ENCODE measurements around the gene ZNF385C. TPM values are rescaled to one million over a fixed set of nuclear protein-coding genes. Genes with fewer than 3 reads are reported as not detected.
A peak's percentile ranks its signal among the peaks of the same experiment; 100 is the strongest.

The ZNF385C gene
- total RNA-seq, 1 donor from 2014 or later = 2.7 TPM

DNA sequence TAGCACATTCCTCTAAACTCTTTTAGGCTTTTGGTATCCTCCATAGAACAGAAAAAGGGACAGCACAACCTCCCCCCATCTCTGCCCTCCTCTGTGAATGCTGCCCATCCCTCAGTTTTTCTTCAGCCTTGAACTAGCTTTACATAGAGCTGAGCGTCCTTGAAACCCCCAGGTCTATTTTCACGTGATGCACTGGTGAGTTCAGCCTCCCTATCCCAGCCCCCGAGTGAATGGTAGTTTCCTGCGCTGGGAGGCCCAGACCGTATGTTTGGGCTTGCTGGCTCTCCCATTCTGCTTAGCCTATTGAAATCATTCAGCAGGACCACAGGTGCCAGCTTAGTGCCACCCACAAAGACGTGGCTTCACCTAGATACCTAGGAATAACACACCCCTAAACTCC, 22.5 kb downstream of the ZNF385C start:
- Mint-ChIP-seq H3K9me3 (ENCODE audit: low read depth) (no peaks in the 10 kb centered on the region), H3K27ac (no peak overlapping the region), H3K4me3 (ENCODE audit: low read depth) (no peak overlapping the region), H3K27me3 (peaks cover 46% of the 10 kb centered on the region), H3K36me3 (ENCODE audit: insufficient read depth) (no peaks in the 10 kb centered on the region), H3K4me1 (ENCODE audit: low read depth) (peaks cover 1% of the 10 kb centered on the region)
- no peak for DNase-seq (ENCODE audit: low spot score, unreplicated experiment)
- TF ChIP-seq, protein P1, sequence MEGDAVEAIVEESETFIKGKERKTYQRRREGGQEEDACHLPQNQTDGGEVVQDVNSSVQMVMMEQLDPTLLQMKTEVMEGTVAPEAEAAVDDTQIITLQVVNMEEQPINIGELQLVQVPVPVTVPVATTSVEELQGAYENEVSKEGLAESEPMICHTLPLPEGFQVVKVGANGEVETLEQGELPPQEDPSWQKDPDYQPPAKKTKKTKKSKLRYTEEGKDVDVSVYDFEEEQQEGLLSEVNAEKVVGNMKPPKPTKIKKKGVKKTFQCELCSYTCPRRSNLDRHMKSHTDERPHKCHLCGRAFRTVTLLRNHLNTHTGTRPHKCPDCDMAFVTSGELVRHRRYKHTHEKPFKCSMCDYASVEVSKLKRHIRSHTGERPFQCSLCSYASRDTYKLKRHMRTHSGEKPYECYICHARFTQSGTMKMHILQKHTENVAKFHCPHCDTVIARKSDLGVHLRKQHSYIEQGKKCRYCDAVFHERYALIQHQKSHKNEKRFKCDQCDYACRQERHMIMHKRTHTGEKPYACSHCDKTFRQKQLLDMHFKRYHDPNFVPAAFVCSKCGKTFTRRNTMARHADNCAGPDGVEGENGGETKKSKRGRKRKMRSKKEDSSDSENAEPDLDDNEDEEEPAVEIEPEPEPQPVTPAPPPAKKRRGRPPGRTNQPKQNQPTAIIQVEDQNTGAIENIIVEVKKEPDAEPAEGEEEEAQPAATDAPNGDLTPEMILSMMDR (IDR thresholded peaks at IDR 0.05; ENCODE audit: unreplicated experiment) = no peak

DNA sequence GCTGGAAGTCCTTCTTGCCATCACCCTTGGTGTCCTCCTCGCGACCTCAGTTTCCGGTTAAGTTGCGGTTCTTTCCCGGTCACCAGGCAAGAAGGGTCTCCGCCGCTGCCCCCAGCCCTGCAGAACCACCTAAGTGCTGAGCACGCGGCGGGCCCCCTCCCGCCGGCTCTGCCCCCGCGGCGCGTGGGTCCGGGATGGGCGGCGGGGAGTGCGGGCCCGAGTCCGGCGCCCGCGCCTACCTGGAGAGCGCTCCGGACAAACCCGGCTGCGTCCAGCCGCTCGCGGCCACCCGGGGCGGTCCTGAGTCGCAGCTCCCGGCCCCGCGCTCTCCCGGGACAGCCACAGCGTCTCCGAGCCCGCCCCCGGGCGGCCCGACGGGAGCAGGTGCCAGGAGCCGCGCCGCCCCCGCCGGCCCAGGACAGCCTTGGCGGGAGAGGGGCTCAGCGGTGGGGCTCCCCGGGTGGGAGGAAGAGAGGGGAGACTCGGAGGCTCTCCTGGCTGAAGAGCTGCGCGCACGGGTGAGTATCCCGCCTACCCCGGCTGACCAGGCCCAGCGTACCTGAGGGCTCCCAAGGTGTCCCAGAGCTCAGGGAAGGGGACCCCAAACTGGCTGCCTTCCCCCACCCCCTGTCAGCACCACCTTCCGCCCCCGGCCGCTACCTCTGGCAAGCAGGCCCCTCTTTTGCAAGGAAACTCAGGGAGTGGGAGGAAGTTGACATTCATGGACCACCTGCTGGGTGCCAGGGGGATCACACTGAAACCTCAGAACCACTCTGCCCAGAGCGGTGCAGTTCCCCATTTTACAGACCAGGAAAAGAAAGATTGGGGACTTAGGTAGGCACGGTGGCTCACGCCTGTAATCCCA, 25.7 kb downstream of the ZNF385C start:
- H3K4me1 Mint-ChIP-seq (ENCODE audit: low read depth) = peaks cover 1% of the 10 kb centered on the region
- H3K27ac Mint-ChIP-seq = no peak overlapping the region
- no peaks in the 10 kb centered on the region for H3K36me3 Mint-ChIP-seq (ENCODE audit: insufficient read depth)
- H3K4me3 Mint-ChIP-seq (ENCODE audit: low read depth) = peak overlapping the region; percentile 53
- peak; percentile 46 for DNase-seq (ENCODE audit: low spot score, unreplicated experiment)
- peaks cover 48% of the 10 kb centered on the region for H3K27me3 Mint-ChIP-seq
- no peaks in the 10 kb centered on the region for H3K9me3 Mint-ChIP-seq (ENCODE audit: low read depth)
- TF ChIP-seq, protein P1 (IDR thresholded peaks at IDR 0.05; ENCODE audit: unreplicated experiment) = peak; percentile 37

DNA sequence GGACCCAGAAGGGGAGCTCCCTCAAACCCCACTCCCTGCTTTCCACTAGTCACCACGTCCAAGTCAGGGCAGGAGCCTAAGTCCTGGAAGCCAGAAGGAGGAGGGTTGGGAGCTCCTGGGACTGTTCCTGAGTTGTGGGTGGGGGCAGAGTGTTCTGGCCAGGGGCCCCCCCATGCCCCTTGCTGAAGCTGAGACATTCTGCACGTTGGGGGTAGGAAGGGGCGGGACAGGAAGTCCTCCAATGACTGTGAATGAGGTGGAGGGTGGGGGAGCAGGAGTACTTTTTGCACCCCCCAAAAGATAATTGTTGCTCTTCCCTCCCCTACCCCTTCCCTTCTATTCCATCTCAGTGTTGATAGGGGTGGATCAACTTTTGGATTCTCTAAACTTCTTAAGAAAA, 26.5 kb downstream of the ZNF385C start:
- Mint-ChIP-seq H3K4me3 (ENCODE audit: low read depth) (peak overlapping the region; percentile 33), H3K9me3 (ENCODE audit: low read depth) (no peaks in the 10 kb centered on the region), H3K27me3 (peaks cover 48% of the 10 kb centered on the region), H3K36me3 (ENCODE audit: insufficient read depth) (no peaks in the 10 kb centered on the region), H3K4me1 (ENCODE audit: low read depth) (peaks cover 1% of the 10 kb centered on the region), H3K27ac (no peak overlapping the region)
- TF ChIP-seq, protein P1 (IDR thresholded peaks at IDR 0.05; ENCODE audit: unreplicated experiment) = no peak
- no peak for DNase-seq (ENCODE audit: low spot score, unreplicated experiment)

DNA sequence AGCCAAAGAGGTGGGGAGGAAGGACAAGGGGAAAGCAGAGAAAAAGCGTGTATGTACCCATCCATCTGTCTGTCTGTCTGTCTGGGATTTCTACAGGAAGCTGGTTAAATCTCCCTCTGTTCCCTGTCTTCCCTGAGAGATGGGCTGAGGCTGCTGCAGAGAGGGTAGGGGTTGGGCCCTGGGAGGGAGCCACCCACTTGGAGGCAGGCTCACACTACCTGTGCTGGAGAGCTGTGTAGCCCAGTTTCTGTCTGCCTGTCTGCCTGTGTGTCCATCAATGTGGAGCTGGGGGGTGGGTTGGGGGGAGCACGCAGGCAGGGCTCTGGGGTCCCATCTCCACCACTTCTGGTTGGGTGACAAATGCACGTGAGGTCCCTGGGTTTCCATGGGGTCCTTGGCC, 29.3 kb downstream of the ZNF385C start:
- peaks cover 45% of the 10 kb centered on the region for H3K27me3 Mint-ChIP-seq
- H3K36me3 Mint-ChIP-seq (ENCODE audit: insufficient read depth) = no peaks in the 10 kb centered on the region
- H3K27ac Mint-ChIP-seq = no peak overlapping the region
- peaks cover 1% of the 10 kb centered on the region for H3K4me1 Mint-ChIP-seq (ENCODE audit: low read depth)
- H3K4me3 Mint-ChIP-seq (ENCODE audit: low read depth) = no peak overlapping the region
- H3K9me3 Mint-ChIP-seq (ENCODE audit: low read depth) = no peaks in the 10 kb centered on the region
- TF ChIP-seq, protein P1 (IDR thresholded peaks at IDR 0.05; ENCODE audit: unreplicated experiment) = no peak
- DNase-seq (ENCODE audit: low spot score, unreplicated experiment) = no peak

DNA sequence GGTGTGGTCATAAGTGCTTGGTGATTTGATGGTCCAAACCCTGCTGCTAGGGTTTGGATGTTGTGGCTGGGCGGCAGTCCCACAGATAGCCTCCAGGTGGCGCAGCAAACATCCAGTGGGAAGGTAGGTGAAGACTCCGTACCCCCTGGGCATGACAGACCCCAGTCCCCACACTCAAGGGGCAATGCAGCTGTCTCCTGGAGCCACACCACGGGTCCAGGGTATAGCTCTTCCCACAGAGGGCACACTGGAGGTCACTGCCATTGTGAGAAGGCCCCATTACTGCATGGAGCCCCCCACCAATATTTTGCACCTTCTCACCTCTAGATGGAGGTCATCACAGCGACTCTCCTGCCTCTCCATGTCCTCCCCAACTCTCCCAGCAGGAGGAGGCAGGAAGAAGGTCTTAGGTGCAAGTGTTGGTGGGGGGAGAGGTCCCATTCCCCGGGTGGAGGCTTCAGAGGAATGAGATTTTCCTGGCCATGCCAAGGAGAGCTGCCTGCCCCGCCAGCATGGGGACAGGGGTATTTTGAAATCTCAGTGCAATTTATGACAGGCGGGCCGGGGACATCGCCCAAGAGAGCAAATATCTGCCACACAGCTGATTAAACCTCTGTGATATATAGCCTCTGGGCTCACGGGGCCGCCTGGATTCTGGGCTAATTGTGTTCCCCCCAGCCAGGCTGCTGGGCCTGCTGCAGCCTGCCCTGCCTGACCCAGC, 30.7 kb downstream of the ZNF385C start:
- Mint-ChIP-seq H3K36me3 (ENCODE audit: insufficient read depth) (no peaks in the 10 kb centered on the region), H3K27me3 (peaks cover 41% of the 10 kb centered on the region), H3K27ac (no peak overlapping the region), H3K9me3 (ENCODE audit: low read depth) (no peaks in the 10 kb centered on the region), H3K4me1 (ENCODE audit: low read depth) (no peaks in the 10 kb centered on the region), H3K4me3 (ENCODE audit: low read depth) (no peak overlapping the region)
- TF ChIP-seq, protein P1 (IDR thresholded peaks at IDR 0.05; ENCODE audit: unreplicated experiment) = peak; percentile 89
- peak; percentile 68 for DNase-seq (ENCODE audit: low spot score, unreplicated experiment)
